IPS-NIHi11 (cell line): ENCODE data around the gene PTDSS2.
"Not testable (repeated sequence)": the region's sequence is repeated elsewhere in the genome, so short reads cannot be mapped to it uniquely, and the experiment has no call there.

Source experiments
- DNase-seq: peaks from one replicate; pipeline ENCODE4 v3.0.0; 2012; ENCODE audit warnings: mixed read lengths, low spot score

Gene PTDSS2

DNA sequence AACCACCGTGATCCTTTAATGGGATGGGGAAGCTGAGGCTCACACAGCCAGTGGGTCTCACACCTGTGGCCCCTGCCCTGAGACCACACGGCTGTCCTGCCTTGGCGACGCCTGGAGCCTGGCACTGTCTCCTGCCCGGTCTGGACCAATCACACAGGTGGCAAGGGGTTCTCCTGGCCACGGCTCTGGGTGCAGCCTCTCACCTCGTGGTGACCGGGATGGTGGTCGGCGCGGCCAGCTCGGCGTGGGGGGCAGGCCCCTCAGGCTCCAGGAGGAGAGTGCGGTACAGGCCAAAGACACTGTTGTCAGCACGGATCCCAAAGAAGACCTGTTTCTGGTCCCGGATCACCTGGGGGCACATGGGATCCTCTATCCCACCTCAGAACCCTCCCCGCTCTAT, 17.0 kb upstream of the PTDSS2 start:
- DNase-seq: peak; percentile 3

DNA sequence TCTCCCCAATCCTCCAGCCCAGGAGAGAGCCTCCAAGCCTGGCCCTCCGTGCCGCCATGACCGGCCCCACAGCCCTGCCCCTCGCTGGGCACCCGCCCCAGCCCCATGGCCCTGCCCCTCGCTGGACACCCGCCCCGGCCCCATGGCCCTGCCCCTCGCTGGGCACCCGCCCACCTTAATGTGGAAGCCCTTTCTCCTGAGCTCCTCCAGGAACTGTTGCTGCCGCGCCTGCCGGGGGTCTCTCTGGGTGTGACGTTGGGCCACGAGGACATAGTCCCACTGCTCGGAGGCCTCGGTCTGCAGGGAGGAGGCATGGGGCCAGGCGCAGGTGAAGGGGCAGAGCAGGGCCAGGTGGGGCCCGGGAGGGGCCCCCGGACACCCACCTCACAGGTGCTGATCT, 16.4 kb upstream of the PTDSS2 start:
- DNase-seq: peak; percentile 7

DNA sequence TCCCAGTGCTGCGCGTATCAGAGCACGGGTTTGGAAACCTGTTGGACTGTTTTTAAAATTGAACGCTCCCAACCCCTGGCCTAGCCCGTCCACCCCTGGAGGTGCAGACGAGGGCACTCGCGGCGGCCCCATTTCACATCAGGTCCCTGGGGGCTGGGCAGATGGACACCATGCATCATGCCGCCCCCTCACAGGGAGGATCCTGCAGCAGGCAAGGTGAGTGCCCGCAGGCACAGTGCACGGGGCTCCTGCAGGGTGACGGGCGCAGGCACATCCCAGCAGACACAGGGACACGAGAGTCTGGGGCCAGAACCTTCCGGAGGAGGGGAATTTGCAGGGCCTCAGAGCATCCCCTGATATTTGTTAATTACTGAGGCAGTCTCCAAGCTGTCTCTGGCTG, 15.6 kb upstream of the PTDSS2 start:
- peak; percentile 8 for DNase-seq

DNA sequence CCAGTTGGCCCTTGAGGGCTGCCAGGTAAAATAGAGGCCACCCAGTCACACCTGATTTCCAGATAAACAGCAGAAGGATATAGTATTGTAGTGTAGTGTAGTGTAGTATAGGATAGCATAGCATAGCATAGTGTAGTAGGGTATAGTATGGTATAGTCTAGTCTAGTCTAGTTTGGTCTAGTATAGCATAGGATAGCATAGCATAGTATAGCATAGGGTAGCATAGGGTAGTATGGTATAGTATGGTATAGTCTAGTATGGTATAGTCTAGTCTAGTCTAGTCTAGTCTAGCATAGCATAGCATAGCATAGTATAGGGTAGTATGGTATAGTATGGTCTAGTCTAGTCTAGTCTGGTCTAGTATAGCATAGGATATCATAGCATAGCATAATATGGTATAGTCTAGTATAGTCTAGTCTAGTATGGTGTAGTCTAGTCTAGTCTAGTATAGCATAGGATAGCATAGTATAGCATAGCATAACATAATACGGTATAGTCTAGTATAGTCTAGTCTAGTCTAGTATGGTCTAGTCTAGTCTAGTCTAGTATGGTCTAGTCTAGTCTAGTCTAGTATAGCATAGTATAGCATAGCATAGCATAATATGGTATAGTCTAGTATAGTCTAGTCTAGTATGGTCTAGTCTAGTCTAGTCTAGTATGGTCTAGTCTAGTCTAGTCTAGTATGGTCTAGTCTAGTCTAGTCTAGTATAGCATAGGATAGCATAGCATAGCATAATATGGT, 14.9 kb upstream of the PTDSS2 start:
- not testable (repeated sequence) for DNase-seq

DNA sequence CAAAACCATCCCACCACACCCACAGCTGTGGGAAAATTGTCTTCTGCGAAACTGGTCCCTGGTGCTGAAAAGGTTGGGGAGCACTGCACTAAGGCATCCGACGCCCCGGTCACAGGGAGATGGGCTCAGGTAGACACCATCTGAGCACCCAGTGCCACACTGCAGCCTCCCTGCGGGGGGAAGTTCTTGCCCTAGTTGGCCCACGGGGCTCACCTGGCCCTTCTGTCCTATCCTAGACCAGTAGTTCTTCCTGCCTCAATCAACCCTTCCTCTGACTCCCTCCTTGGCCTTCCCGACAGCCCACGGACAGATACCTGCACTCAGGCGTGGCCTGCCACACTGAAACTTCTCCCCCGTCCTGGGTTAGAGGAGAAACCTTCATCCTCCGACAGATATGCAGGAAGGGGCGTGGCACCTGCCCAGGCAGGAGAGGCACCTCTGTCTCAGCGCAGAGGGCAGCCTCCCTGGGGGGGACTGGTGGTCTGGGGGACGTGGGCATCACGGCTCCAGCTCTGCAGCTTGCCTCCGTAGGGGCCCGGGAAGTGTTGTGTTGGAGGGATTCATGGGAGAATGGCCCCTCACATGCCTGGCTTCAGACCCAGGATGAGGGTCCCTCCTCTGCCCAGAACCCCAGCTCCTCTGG, 12.7 kb upstream of the PTDSS2 start:
- DNase-seq: peak; percentile 5

DNA sequence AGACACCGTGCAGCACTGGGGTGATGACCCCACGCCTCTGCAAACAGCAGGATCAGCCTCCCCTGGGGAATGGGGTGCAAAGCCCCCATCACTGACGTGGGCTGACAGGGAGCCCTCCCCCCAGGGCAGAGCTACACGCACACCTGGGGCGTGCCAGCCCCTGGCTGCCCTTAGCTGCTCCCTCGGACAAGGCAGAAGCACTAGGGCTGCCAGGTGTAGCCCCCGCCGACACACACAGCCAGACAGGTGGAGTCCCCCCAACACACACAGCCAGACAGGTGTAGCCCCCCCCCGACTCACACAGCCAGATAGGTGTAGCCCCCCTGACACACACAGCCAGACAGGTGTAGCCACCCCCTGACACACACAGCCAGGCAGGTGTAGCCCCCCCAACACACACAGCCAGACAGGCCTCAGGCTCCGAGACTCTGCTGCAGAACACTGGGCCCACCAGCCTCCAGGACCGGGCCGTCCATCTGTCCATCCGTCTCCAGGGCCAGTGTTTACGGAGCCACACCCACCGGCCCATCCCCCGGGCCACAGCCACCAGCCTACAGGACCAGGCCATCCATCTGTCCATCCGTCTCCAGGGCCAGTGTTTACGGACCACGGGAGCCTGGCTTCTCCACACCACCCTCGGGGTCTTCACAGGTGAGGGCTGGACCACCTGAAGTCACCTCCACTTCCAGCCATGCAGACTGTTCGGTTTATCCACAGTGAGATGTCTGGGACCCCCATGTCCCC, 11.8 kb upstream of the PTDSS2 start:
- DNase-seq: peak; percentile 4

DNA sequence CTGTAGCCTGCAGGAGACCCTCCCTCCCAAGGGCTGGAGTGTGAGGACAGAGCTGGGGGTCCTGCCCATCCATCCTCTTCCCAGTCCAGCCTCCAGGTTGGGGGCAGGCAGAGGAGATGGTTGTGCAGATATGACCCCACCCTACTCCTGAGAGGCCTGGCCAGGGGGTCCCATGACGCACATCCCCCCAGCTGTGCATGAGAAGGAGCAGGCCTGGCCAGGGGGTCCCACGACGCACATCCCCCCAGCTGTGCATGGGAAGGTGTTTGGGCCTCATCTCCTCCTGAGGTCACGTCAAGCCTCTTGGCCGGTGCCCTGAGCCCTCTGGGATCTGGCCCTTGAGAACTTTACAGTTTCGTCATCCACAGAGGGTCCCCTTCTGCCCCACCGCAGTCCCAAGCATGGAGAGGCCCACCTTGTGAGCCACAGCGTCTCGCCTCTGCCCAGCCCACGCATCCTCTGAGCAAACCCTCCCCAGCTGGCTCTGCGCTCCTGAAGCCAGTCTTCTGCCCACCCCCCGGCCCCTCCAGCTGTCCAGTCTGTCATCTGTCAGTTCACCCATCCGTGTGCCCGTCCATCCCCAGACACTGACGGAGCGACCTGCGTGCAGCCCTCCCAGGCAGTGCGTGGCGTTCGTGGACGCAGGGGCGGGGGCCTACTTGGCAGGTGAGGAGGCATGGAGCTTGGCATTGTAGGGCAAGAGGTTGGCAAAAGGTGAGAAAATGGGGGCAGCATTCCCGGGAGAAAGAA, 10.6 kb upstream of the PTDSS2 start:
- no peak for DNase-seq

DNA sequence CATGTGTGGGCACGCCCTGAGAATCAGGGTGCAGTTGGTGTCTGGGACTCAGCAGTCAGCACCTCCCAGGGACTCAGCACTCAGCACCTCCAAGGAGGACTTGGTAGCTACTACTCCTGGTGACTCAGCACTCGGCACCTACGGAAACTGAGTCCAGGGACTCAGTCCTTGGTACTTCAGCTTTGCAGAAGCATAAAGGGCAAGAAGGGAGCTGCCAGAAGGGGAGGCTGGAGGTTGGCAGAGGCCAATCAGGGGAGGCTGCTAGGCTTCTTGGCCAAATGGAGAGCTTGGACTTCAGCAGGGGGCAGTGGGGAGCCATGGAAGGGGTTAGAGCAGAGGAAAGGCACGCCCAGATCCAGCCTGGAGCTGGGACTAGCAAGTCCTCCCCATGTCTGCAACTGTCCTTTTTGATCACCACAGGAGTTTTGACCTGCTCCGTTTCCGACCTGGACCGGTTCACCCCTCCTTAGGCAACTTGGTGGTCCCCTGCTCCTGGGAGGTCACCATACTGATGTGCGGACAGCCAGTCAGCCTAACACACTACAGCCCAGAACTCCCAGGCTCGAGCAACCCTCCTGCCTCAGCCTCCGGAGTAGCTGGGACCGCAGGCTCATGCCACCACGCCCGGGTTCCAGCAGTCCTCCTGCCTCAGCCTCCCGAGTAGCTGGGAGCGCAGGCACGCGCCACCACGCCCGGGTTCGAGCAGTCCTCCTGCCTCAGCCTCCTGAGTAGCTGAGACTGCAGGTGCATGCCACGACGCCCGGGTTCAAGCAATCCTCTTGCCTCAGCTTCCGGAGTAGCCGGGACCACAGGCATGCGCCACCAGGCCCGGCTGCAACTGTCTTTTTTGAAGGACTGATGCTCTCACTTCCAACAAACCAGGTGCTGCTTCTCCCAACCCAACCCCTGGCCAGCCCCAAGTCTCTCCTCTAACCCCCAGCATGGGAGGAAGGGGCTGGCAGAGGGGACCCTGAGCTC, 9.7 kb upstream of the PTDSS2 start:
- DNase-seq: peak; percentile 23

DNA sequence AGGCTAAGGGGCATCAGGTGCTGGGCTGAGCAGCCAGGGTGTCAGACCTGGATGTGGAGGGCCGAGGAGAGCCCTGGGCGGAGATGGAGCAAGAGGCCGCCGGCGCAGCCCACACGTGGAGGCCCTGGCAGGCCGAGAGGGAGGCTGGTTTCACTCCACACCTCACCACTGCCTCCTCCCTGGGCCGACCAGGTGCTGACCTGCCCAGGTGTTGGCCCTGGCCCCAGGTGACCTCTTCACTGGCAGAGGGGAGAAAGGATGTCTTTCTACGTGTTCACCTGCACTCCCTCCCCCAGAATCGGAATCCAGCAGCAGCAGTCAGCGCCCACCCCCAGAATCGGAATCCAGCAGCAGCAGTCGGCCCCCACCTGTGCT, 9.0 kb upstream of the PTDSS2 start:
- DNase-seq: peak; percentile 25

DNA sequence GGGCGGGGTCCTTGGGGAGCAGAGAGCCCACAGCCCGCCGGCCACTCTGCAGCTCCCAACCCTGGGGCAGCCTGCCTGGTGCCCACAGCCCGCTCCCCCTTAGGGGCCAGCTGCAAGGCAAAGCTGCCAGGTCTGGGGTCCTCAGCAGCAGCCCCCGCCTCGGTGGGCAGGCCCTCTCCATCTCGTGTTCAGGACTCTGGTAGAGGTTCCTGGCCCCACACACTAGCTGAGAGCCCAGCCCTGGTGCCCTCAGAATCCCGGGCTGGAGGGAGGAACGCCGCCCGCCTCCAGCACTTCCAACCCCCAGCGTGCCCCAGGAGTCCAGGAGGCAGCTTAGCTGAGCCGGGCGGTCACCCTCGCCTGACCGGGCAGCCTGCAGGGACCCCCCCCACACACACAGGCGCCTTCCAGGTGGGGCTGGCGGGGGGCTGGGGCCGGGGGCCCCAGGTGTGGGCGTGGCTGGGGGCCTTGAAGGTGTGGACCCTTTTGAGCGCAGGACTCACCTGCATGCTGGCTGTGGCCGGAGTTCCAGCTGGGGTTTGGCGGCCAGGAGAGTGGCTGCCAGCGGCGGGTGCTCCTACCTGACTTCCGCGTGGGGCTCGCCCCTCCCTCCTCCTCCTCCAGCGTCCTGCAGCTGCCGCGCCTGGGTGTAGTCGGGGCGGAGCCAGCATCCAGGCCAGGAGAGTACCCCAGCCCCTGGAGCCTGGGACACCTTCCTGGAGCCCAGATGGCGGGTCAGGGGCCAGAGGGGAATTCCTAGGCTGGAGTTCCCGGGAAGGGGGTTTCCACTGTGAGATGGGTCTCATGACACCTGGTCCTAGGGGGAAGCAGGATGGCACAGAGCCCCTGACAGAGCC, 8.4 kb upstream of the PTDSS2 start, which contains the start of gene ANO9:
ANO9 (minus strand) TSS at position 594 of the 857 bp plus-strand sequence; CDS start at position 509, 85 bp downstream.
- peak; percentile 90 for DNase-seq

DNA sequence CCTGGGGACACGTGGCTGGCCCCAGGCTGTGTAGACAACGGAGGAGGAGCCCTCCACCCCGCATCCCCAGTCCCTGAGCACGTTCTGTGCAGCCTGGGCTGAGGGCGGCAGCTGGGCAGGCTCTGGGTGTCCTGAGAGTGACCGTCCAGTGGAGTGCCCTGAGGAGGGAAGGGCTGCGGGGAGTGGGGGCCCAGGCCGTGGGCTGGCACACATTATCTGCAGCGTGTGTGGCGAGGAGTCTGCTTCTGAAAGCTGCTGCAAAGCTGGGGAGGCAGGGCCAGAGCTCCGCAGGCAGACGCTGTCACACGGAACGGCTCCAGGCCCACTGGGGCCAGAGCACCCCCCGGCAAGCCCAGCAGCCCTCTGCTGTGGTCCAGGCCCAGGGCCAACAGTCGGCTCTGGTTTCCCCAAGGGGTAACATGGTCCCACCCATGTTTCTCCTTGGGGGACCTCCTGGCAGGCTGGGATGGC, 7.4 kb upstream of the PTDSS2 start:
- peak; percentile 10 for DNase-seq

DNA sequence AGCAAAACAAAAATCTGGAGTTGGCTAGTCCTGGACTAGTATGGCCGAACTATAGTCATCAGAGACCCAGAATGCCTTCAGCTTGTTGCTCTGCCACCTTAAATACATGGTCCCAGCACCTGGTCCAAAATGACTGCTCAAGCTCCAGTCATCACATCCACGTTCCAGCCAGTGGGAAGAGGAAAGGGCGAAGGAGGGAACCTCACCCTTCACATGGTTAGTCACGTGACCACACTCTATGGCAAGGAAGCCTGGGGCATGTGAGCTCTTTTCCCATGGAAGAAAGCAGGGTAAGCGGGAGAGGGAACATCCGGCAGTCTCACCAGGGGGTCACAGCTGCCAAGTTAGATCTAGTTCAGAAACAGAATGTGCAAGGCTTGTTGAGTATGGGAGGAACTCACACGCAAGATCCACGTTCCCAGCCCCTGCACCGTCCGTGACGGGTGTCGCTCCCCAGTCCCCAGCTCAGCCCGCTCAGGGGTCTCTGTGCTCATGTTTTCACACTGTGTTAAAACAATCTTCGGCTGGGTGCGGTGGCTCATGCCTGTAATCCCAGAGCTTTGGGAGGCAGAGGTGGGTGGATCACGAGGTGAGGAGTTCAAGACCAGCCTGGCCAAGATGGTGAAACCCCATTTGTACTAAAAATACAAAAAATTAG, 6.4 kb upstream of the PTDSS2 start:
- peak; percentile 16 for DNase-seq

DNA sequence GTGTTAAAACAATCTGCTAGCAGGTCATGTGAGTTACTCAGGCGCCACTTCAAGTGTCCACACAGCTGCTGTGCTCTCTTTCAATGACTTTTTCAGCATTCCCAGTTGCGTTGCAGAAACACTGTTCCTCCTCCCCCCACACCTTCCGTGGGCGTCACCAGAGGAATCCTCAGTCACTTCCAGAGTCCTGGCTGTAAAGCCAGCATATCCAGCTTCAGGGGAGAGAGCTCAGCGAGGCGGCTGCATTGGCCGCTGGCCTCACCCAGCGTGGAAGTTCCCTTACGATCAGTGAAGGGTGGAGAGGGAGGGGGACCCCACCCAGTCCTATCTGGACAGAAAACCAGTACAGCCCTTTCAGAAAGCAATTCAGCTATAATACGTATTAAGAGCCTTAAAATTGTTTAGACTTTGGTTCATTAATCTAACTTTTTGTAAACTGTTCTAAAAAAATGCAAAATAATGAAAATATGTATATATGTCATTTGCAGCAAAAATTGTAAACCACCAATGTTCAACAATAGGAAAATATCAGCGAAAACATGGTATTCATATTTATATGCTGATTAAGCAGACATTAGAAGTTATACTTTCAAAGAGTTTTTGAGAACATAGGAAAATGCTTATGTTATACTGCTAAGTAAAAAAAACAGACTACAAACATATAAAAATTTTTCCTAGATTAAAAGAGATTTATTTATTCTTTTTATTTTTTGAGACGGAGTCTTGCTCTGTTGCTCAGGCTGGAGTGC, 5.5 kb upstream of the PTDSS2 start:
- DNase-seq: peak; percentile 5

DNA sequence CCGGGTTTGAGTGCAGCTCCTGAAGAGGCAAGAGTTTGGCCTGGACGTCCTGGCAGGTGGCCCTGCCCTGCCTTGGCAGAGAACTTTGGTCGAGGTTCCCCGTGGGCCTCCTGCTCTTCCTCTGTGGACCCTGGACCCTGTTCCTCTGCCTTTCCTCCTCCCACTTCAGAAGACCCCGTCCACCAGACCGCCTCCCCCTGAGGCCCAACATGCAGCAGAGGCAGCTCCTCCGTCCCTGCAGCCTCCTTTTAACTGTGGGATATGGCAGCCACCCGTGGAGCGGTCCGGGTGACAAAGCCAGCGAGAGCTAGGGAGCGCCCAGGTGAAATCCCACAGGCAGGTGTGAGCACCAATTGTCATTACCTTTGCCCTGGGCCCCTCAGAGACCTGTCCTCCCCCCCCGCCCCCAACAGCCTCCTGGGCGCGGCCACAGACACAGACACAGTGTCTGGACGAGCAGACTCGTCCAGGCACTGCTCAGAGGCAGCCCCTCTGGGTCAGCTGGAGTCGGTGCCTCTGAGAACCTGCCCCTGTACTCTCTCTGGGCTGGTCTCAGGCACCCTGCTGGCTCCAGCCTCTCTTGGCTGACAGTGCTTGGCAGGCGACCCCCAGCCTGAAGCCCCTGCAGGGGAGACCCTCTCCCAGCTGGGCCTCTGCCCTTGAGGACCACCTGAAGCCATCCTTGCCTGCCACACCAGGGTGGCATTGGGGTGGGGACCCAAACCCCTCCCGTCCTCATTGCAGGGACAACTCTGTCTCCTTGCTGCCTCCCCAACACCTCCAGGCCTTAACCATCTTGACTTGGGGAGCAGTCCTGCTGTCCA, 4.1 kb upstream of the PTDSS2 start:
- DNase-seq: peak; percentile 6

DNA sequence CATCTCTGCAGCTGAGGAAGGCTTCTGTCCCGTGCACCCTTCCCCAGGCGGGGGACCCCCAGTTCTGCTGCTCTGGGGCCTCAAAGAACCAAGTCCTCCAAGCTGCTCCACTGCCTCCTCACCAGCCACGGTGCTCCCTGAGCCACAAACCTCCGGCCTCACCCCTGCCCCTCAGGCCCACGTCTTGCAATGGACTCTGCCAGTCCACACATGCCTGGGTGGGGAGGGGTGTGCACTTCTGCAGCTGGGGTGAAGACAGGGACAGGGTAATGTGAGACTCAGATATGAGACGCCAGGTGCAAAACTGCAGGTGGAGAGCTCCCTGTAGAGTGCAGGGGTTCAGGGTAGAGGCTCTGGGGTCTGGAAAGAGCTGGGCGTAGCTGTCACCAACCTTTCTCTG, 3.2 kb upstream of the PTDSS2 start:
- DNase-seq: no peak

DNA sequence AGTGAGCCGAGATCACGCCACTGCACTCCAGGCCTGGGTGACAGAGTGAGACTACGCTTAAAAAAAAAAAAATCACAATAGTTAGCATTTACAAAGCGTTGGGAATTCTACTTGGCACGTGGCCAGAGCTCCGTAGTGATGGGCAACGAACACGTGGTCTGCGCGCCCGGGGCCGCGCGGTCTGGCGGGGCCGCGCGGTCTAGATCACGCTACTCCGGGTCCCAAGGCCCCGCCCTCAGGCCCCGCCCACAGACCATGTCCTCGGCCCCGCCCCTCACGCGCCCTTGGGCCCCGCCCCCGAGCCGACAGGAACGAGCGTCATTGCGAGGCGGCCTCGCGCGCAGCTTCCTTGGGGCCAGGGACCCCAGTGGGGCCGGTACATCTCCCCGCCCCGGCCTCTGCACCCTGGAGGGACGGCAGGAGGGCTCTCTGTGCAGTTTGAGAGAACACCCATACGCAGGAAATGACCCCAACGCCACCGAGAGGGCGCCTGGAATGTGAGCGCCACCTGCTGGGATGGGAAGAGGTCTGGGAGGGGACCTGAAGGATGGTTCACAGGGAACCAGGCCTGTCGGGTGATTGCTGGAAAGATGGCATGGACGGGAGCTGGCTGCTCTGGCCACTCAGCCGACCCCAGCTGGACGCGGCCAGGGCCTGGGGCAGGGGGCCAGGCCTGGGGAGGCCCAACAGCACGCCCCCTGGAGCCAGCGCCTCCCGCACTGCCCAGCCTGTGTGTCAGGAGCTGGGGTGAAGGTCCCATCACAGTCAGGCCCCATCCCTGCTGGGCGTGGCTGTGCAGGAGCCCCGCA, 2.0 kb upstream of the PTDSS2 start:
- DNase-seq: peak; percentile 94
